SK-N-SH treated with all-trans-retinoic acid at 6 μM for 48 hours (cell line): ENCODE results near the gene MYCT1.

ENCODE experiments used
- ATAC-seq: fragments of 200-7000 bp; cut with Tn5 transposase; 3 replicates; pipeline ENCODE4 v1.9.1; 2020; ENCODE audit warnings: mild to moderate bottlenecking, moderate library complexity
- ARNTL ChIP-seq: fragments of 450-650 bp; formaldehyde crosslinking; IDR thresholded peaks from 2 replicates; pipeline ENCODE4 v1.5.0; 2020; ENCODE audit warnings: low read depth, mild to moderate bottlenecking, moderate library complexity, borderline replicate concordance
- BACH2 ChIP-seq: fragments of 250-450 bp; sonication (Bioruptor Pico); IDR thresholded peaks from 2 replicates; pipeline ENCODE4 v1.9.0; 2021; ENCODE audit warnings: mild to moderate bottlenecking, borderline replicate concordance
- CREB5 ChIP-seq: fragments of 250-450 bp; sonication (Bioruptor Pico); IDR thresholded peaks from 2 replicates; pipeline ENCODE4 v1.5.1; 2020; ENCODE audit warnings: low read depth, mild to moderate bottlenecking, moderate library complexity
- CSDC2 ChIP-seq: fragments of 250-450 bp; sonication (Bioruptor Pico); IDR thresholded peaks from 2 replicates; pipeline ENCODE4 v1.5.0; 2020; ENCODE audit warnings: mild to moderate bottlenecking, moderate library complexity
- CSRNP3 ChIP-seq: fragments of 250-450 bp; sonication (Bioruptor Pico); IDR thresholded peaks from 2 replicates; pipeline ENCODE4 v1.5.1; 2021; ENCODE audit warnings: mild to moderate bottlenecking, moderate library complexity
- ESRRG ChIP-seq: fragments of 250-450 bp; sonication (Bioruptor Pico); IDR thresholded peaks from 2 replicates; pipeline ENCODE4 v1.6.1; 2021; ENCODE audit warnings: mild to moderate bottlenecking
- GLIS3 ChIP-seq: fragments of 250-450 bp; sonication (Bioruptor Pico); IDR thresholded peaks from 2 replicates; pipeline ENCODE4 v1.5.0; 2020; ENCODE audit warnings: mild to moderate bottlenecking, moderate library complexity
- ISL1 ChIP-seq: fragments of 250-450 bp; sonication (Bioruptor Pico); IDR thresholded peaks from 2 replicates; pipeline ENCODE4 v2.1.2; 2022; ENCODE audit warnings: mild to moderate bottlenecking, moderate library complexity
- OSR1 ChIP-seq: fragments of 250-450 bp; sonication (Bioruptor Pico); IDR thresholded peaks from 2 replicates; pipeline ENCODE4 v1.8.0; 2022; ENCODE audit warnings: moderate library complexity, mild to moderate bottlenecking, inconsistent platforms
- PATZ1 ChIP-seq: fragments of 250-450 bp; sonication (Bioruptor Pico); IDR thresholded peaks from 2 replicates; pipeline ENCODE4 v1.8.0; 2020; ENCODE audit warnings: mild to moderate bottlenecking, moderate library complexity, borderline replicate concordance
- POU6F1 ChIP-seq: fragments of 250-450 bp; sonication (Bioruptor Pico); IDR thresholded peaks from 2 replicates; pipeline ENCODE4 v1.8.0; 2021; ENCODE audit warnings: low read depth, mild to moderate bottlenecking, moderate library complexity, borderline replicate concordance
- PPARA ChIP-seq: fragments of 250-450 bp; sonication (Bioruptor Pico); IDR thresholded peaks from 2 replicates; pipeline ENCODE4 v1.5.0; 2020; ENCODE audit warnings: mild to moderate bottlenecking, borderline replicate concordance
- RARB ChIP-seq: fragments of 250-450 bp; sonication (Bioruptor Pico); IDR thresholded peaks from 2 replicates; pipeline ENCODE4 v1.8.0; 2021; ENCODE audit warnings: mild to moderate bottlenecking, moderate library complexity
- SNAI2 ChIP-seq: fragments of 250-450 bp; sonication (Bioruptor Pico); IDR thresholded peaks from 2 replicates; pipeline ENCODE4 v1.5.0; 2020; ENCODE audit warnings: mild to moderate bottlenecking, moderate library complexity
- TCF4 ChIP-seq: fragments of 250-450 bp; sonication (Bioruptor Pico); IDR thresholded peaks from 2 replicates; pipeline ENCODE4 v1.8.0; 2021; ENCODE audit warnings: mild to moderate bottlenecking, moderate library complexity, borderline replicate concordance
- TOX ChIP-seq: fragments of 250-450 bp; sonication (Bioruptor Pico); IDR thresholded peaks from 2 replicates; pipeline ENCODE4 v1.8.0; 2021; ENCODE audit warnings: mild to moderate bottlenecking, moderate library complexity, borderline replicate concordance
- TSHZ2 ChIP-seq: fragments of 250-450 bp; sonication (Bioruptor Pico); IDR thresholded peaks from 2 replicates; pipeline ENCODE4 v1.5.0; 2020; ENCODE audit warnings: mild to moderate bottlenecking, moderate library complexity
- ZC3H10 ChIP-seq: fragments of 250-450 bp; sonication (Bioruptor Pico); IDR thresholded peaks from 2 replicates; pipeline ENCODE4 v1.5.1; 2021; ENCODE audit warnings: mild to moderate bottlenecking, moderate library complexity
- ZFP3 ChIP-seq: fragments of 250-450 bp; sonication (Bioruptor Pico); IDR thresholded peaks from 2 replicates; pipeline ENCODE4 v1.5.0; 2020; ENCODE audit warnings: mild to moderate bottlenecking, moderate library complexity
- ZFP30 ChIP-seq: fragments of 450-650 bp; formaldehyde crosslinking; IDR thresholded peaks from 2 replicates; pipeline ENCODE4 v1.5.0; 2022; ENCODE audit warnings: mild to moderate bottlenecking, moderate library complexity
- ZNF565 ChIP-seq: fragments of 450-650 bp; formaldehyde crosslinking; conservative IDR thresholded peaks from 2 replicates; pipeline ENCODE4 v1.5.0; 2020; ENCODE audit warnings: low read depth, mild to moderate bottlenecking, moderate library complexity
- ZNF70 ChIP-seq: fragments of 450-650 bp; formaldehyde crosslinking; IDR thresholded peaks from 2 replicates; pipeline ENCODE4 v1.5.0; 2020; ENCODE audit warnings: mild to moderate bottlenecking, moderate library complexity
- ZNF8 ChIP-seq: fragments of 450-650 bp; formaldehyde crosslinking; IDR thresholded peaks from 2 replicates; pipeline ENCODE4 v1.5.0; 2020; ENCODE audit warnings: mild to moderate bottlenecking, moderate library complexity

MYCT1 gene

GRCh38 chr6:152749336-152749735, 51.6 kb downstream of the MYCT1 start:
- no peak for TF ChIP-seq CSDC2
- TF ChIP-seq ZNF565 (CRISPR knock-in tag), result no peak
- peak; percentile 67; the same call in 1 of the 2 replicates for TF ChIP-seq SNAI2
- TF ChIP-seq TCF4 (CRISPR knock-in tag), result peak; percentile 94
- no peak for TF ChIP-seq ZC3H10 (CRISPR knock-in tag)
- peak; percentile 83 for TF ChIP-seq TSHZ2
- TF ChIP-seq CREB5 (CRISPR knock-in tag), result 0 out of 2 replicates have a peak, but pooled peaks have one; percentile 35
- no peak for TF ChIP-seq GLIS3
- TF ChIP-seq TOX, result no peak
- no peak for TF ChIP-seq ZFP3 (CRISPR knock-in tag)
- TF ChIP-seq ZNF70 (CRISPR knock-in tag), result no peak
- peak; percentile 83; the same call in 1 of the 2 replicates for TF ChIP-seq PATZ1
- peak; percentile 88 for TF ChIP-seq ISL1 (CRISPR knock-in tag)
- TF ChIP-seq BACH2 (CRISPR knock-in tag), result no peak
- no peak for TF ChIP-seq ZFP30 (CRISPR knock-in tag)
- no peak for TF ChIP-seq RARB (CRISPR knock-in tag)
- no peak for TF ChIP-seq PPARA
- TF ChIP-seq ZNF8 (CRISPR knock-in tag), result no peak; the same call in 1 of the 2 replicates
- TF ChIP-seq CSRNP3 (CRISPR knock-in tag), result peak; percentile 69; the same call in 1 of the 2 replicates
- TF ChIP-seq ARNTL (CRISPR knock-in tag), result no peak
- ATAC-seq, result no peak

GRCh38 chr6:152750694-152751093, 53.0 kb downstream of the MYCT1 start, which contains the start of gene VIP:
Gene VIP (plus strand): TSS chr6:152750797. CDS start chr6:152752178, 1,381 bp downstream.
- peak; percentile 83 for ATAC-seq
- peak; percentile 59 for TF ChIP-seq ZFP3 (CRISPR knock-in tag)
- 0 out of 2 replicates have a peak, but pooled peaks have one; percentile 37 for TF ChIP-seq TSHZ2
- no peak for TF ChIP-seq BACH2 (CRISPR knock-in tag)
- peak; percentile 89; the same call in 1 of the 2 replicates for TF ChIP-seq CSDC2
- 0 out of 2 replicates have a peak, but pooled peaks have one; percentile 23 for TF ChIP-seq SNAI2

- ATAC-seq, result no peak
- TF ChIP-seq PATZ1, result no peak
- no peak for TF ChIP-seq ZNF8 (CRISPR knock-in tag)
- no peak for TF ChIP-seq CSDC2
- TF ChIP-seq SNAI2, result no peak
- TF ChIP-seq TCF4 (CRISPR knock-in tag), result no peak
- TF ChIP-seq ESRRG (CRISPR knock-in tag), result no peak
- TF ChIP-seq OSR1 (CRISPR knock-in tag), result no peak
- TF ChIP-seq ZNF565 (CRISPR knock-in tag), result no peak
- no peak for TF ChIP-seq POU6F1 (CRISPR knock-in tag)
- no peak for TF ChIP-seq TOX
Measured at GRCh38 chr6:152765331-152765730, 67.6 kb downstream of the MYCT1 start.
